ENCODE data around the gene THOC7.

- no peak for TF ChIP-seq POLR2A (IDR thresholded peaks at IDR 0.05)
- TF ChIP-seq CTCF (IDR thresholded peaks at IDR 0.05), result no peak
Observed at GRCh38 chr3:63905731-63906620, 42.4 kb upstream of the THOC7 start.

Measured in suprapubic skin (tissue), 3 donors.